ENCODE measurements around the gene FAN1.

FAN1 gene

GRCh38 chr15:30954674-30955073 lies 51.0 kb downstream of the FAN1 start:
- no peak for FAIRE-seq

GRCh38 chr15:30956216-30957124 lies 52.8 kb downstream of the FAN1 start:
- peak; percentile 13 for FAIRE-seq
- DNase-seq (ENCODE audit: insufficient read length, low spot score): no peak

More at GRCh38 chr15:30954674-30955073, 51.0 kb downstream of the FAN1 start:
- DNase-seq (ENCODE audit: insufficient read length, low spot score): no peak

GRCh38 chr15:30958219-30958618 lies 54.5 kb downstream of the FAN1 start:
- DNase-seq (ENCODE audit: insufficient read length, low spot score) (no peak), FAIRE-seq (no peak)

DNA sequence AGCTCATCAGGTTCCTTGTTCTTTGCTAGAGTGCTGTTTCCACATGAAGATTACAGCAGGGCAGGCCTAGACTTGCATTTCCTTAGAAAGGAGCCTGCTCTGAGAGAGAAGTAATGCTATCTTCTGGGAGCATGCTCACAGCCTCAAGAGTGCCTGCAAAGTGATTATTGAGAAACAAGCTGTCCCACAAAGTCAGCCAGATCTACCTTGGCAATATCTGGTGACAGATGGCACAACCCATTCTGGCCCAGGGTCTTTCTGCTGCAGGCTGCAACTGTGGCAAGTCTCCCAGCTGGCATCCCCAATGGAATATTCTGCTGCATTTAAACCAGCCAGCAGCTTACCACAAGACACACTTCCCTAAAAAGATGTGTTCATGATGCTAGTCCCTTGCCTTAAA lies 58.4 kb downstream of the FAN1 start:
- DNase-seq (ENCODE audit: insufficient read length, low spot score) (peak; percentile 8), FAIRE-seq (no peak)

GRCh38 chr15:30962659-30963058 lies 58.9 kb downstream of the FAN1 start:
- FAIRE-seq: no peak
- no peak for DNase-seq (ENCODE audit: insufficient read length, low spot score)

DNA sequence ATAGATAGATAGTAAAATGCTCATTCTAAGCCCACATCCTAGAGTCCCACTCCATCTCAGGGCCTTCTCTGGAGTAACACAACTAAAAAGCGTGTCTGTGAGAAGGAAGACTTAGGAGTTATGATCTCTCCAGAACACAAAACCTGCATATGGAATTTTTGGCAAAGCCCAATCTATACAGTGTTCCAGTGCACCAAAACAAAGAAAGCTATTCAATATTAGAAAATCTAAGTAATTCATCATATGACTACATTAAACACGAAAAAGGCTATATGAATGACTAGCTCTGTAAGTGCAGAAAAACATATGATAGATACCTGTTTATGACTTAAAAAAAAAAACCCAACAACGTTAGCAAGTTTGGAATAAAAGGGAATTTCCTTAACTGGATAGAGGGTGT lies 60.0 kb downstream of the FAN1 start:
- no peak for FAIRE-seq
- no peak for DNase-seq (ENCODE audit: insufficient read length, low spot score)

DNA sequence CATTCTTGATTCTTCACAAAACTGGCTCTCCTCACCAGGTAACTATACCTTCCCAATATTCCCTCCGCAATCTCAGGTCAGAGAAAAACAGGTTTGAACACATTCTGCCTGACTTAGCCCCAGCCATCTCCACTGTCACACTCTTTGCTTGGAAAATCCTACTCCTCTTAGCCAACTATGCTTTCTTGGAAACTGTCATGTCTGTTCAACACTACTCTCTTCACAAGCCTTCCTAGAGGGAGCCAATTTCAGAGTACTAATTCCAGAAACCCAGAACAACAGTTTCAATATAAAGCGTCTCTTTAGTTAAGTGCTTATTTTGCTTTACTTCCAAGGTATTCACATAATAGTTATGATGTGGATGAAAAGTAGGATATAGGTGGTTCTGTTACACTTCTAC lies 66.0 kb downstream of the FAN1 start:
- FAIRE-seq (no peak), DNase-seq (ENCODE audit: insufficient read length, low spot score) (no peak)

GRCh38 chr15:30973379-30973778 lies 69.7 kb downstream of the FAN1 start:
- DNase-seq (ENCODE audit: insufficient read length, low spot score) (no peak), FAIRE-seq (no peak)

DNA sequence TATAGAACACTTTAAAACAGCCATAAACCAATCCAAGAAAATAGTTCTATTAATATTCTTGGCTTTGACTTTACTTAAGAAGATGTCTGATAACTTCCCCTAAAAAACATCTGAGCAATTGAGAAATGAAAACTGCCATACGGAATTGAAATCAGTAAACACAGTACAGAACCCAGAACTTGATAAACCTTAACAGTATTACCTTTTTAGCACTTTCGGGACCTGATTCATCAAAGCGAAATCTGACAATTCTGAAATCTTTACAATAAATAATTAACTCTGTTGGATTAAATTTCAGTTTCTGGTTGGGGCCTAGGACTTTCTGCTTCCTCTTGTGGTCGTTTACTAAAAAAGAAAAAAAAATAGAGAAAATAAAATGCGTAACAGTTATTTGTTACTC lies 70.4 kb downstream of the FAN1 start:
- DNase-seq (ENCODE audit: insufficient read length, low spot score): no peak
- no peak for FAIRE-seq

- FAIRE-seq (no peak), DNase-seq (ENCODE audit: insufficient read length, low spot score) (no peak)
Measured at GRCh38 chr15:30978328-30978727, 74.6 kb downstream of the FAN1 start.

GRCh38 chr15:30979457-30979856 lies 75.7 kb downstream of the FAN1 start:
- DNase-seq (ENCODE audit: insufficient read length, low spot score) (no peak), FAIRE-seq (no peak)

DNA sequence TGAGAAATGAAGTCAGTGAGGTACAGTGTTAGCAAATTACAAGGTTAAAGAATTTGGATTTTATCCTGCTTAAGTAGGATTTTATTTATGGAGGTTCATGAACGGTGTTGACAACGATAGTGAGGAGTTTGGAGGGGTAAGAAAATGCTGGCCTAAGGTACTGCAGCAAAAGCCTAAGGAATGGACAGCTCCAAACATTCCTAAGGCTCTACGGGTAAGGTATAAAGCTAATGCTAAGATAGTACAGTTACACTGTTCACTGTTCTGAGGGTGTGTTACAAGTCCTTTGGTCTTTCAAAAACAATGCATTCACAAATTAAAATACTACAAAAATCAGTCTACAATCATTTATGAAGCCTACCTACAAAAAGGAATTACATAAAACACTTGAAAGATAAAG lies 80.4 kb downstream of the FAN1 start:
- DNase-seq (ENCODE audit: insufficient read length, low spot score) (no peak), FAIRE-seq (no peak)

DNA sequence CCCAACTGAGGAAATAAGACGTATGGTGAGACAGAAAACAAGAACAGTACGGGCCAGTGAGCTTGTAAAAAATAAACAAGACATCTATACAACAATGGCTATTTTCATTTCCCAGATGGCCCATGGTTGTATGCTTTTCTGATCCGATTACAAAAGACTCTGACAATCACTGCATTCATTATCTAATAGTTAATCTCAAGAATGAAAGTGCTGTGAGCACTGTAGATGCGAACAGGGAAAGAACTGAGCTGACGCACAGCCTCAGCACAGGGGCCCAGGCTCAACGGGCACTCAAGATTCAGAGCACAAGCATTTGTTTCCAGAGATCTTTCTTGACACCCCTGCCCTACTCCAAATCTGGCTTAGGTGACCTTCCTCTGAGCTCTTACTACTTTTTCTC lies 80.8 kb downstream of the FAN1 start:
- DNase-seq (ENCODE audit: insufficient read length, low spot score) (no peak), FAIRE-seq (no peak)

- DNase-seq (ENCODE audit: insufficient read length, low spot score): no peak
- FAIRE-seq: no peak
Measured at GRCh38 chr15:30985081-30985531, 81.4 kb downstream of the FAN1 start.

DNA sequence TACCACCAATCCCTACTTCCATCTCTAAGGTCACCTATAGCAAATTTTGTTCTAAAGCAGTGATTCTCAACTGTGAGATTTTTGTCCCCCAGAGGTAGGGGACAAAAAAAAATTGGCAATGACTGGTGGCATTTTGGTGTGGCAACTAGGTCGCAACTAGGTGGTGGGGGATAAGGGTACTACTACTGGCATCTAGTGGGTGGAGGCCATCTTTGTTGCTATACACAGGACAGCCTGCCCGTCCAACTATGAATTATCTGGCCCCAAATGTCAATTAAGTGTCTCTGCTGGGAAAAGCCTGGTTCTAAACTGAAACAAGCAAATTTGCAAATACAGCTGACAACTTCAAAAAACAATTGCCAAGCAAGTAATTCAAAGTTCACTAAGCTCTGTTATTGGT lies 86.3 kb downstream of the FAN1 start:
- no peak for FAIRE-seq
- no peak for DNase-seq (ENCODE audit: insufficient read length, low spot score)

DNA sequence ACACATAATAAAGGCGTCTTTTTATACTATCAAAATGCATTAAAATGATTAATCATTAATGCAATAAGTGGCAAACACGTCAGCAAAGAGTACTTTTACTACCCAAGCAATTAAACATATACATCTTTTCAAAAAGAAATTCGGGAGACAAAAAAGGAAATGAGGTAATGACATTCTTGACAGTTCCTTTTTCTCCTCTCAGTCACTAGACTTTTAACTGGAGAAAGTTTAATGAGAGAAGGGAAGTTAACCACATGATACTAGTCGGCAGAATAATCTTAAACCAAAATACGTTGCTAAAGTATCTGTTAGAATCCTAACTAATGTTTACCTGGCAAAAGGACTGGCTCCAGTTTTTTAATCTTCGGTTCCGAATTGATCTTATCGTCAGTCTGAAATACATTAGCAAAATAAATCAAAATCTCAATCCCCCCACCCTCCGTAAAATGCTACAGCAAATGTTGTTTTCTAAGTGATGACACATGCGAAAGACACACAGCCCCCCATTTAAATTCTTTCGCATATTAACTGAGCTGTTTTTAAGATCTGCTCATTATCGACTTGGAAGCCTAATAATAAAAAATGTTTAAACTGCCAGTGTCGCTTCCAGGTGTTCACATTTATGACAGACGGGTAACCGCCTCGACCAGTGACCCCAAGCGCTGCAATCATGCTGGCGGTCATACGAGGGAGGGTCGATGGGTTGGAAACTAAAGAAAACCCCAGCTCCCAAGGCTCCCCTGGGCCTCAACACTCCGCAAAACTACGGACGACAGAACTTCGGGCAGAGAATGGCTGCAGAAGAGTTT lies 86.9 kb downstream of the FAN1 start:
- no peak for DNase-seq (ENCODE audit: insufficient read length, low spot score)
- no peak for FAIRE-seq

- FAIRE-seq: peak; percentile 31
Measured at GRCh38 chr15:30991255-30992235, 87.8 kb downstream of the FAN1 start, which contains the start of gene MTMR10. Gene MTMR10, minus strand, starts transcription at chr15:30991628. Its CDS starts 122 bp downstream, at chr15:30991506.

DNA sequence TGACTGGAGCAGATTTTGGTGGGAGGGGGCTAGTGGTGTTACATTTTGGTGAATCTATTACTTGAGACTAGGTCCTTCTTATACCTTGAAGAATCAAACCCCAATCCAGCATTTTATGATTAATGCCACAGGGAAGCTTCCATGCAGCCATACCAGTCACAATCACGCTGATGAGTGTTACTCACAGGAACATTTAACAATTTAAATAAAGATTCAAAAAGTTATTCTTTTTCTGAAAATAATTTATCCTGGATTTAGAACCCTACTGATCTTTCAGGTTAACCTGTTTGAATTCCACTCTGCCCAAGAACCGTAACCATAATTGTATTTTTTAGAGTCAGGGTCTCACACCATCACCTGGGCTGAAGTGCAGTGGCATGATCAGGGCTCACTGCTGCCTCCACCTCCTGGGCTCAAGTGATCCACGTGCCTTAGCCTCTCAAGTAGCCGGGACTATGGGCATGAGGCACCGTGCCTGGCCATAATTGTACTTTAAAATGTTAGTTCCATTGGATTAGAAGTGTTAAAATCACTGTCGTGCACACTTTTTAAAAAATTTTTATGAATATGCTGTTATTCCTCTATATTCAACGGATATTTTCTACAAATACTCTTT lies 88.6 kb downstream of the FAN1 start:
- no peak for DNase-seq (ENCODE audit: insufficient read length, low spot score)
- no peak for FAIRE-seq

More at GRCh38 chr15:30991255-30992235, 87.8 kb downstream of the FAN1 start, which contains the start of gene MTMR10:
- peak; percentile 73 for DNase-seq (ENCODE audit: insufficient read length, low spot score)

Measured in HTR-8/SVneo (cell line).